Measurements from ENCODE around the gene TYRO3.

The TYRO3 gene

DNA sequence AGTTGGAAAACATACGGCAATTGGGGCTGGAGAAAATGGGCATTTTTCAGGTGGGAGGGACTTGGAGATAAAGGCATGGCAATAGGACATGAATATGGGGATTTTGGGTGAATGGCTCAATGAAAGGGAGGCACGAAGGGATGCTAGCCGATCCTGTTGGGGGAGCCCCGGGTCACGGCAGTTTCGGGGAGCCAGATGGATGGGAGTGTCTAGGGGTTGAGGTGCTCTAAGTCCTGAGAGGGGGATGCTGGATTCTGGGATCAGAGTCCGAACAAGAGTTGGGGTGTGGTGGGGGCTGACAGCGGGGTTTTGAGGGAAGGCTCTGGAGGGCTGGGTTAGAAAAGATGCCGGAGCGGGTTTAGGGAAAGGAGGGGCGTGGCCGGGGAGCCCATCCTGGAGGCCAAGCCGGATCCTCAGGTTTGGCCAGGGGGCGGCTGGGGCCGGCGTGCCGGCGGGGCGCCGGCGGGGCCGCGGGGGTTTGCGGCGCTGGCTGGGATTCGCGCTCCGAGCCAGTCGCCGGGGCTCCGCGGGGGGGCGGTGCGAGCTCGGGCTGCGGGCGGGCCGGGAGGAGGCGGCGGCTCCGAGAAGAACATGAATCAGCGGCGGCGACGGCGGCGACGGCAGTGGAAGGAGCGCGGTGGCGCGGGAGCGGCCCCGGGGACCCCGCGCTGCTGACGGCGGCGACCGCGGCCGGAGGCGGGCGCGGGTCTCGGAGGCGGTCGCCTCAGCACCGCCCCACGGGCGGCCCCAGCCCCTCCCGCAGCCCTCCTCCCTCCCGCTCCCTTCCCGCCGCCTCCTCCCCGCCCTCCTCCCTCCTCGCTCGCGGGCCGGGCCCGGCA is at the start of gene TYRO3:
TSS of gene TYRO3 (plus strand) at position 813 of the 839 bp plus-strand sequence. CDS start 46 bp downstream, outside the sequence.
- Histone ChIP-seq H3K9me3 (ENCODE audit: control insufficient read depth, low read length) (no peaks in the 10 kb centered on the region), H3K36me3 (ENCODE audit: control insufficient read depth, insufficient read depth, low read length, severe bottlenecking) (no peaks in the 10 kb centered on the region), H3K9ac (ENCODE audit: low read length) (peak within 1 kb of the TSS; percentile 79), H3K4me3 (ENCODE audit: low read length) (peak within 1 kb of the TSS; percentile 86), H3K27me3 (replicated peaks; ENCODE audit: control insufficient read depth, insufficient read depth, low read length) (no peaks in the 10 kb centered on the region), H3K4me1 (ENCODE audit: control insufficient read depth, insufficient read depth, low read length) (peaks cover 30% of the 10 kb centered on the region)
- DNase-seq (ENCODE audit: low read depth): peak; percentile 87

DNA sequence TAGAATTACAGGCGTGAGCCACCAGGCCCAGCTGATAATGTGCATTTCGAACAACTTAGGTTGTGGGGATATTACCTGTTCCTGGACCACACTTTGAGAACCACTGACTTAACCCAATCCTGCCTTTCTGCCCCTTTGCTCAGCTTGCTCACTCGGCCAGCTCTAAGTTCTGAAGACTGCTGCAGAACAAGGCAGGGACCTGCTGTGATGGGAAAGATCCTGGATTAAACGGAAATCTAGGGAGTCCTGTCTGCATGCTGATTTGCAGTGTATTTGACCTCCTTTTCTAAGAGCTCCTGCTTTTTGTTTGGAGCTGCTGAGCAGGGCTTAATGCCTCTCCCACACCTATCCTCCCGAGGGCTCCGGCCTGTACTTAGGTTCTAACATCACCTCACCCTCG is 48.3 kb upstream of the TYRO3 start:
- no peaks in the 10 kb centered on the region for H3K9me3 ChIP-seq (ENCODE audit: control insufficient read depth, low read length)
- no peak overlapping the region for H3K9ac ChIP-seq (ENCODE audit: low read length)
- no peaks in the 10 kb centered on the region for H3K36me3 ChIP-seq (ENCODE audit: control insufficient read depth, insufficient read depth, low read length, severe bottlenecking)
- no peak for DNase-seq (ENCODE audit: low read depth)
- H3K4me3 ChIP-seq (ENCODE audit: low read length): no peak overlapping the region
- peaks cover 11% of the 10 kb centered on the region for H3K4me1 ChIP-seq (ENCODE audit: control insufficient read depth, insufficient read depth, low read length)
- peaks cover 29% of the 10 kb centered on the region for H3K27me3 ChIP-seq (replicated peaks; ENCODE audit: control insufficient read depth, insufficient read depth, low read length)

DNA sequence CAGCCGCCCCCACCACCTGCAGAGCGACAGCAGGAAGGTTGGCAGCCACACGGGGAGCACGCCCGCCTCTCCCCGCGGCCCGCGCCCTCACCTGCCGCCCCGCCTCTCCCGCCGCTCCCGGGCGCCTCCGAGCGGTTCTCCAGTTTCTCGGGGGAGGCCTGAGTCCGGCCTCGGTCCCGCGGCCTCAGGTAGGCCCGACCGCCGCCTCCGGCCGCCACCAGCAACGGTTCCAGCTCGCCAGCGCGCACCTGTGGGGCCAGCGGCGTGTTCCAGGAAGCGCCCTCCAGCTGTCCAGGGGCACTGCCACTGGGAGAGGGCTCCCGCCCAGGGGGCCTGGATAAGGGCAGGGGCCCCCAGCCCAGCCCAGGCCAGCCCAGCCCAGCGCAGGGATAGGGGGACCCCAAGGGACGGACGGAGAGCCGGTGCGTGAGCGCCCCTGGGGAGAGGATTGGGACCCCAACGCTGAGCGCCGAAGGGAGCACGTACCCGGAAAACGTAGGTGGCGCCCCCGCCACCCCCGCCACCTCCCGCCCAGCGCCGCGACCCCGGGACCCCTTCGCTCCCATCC is 47.6 kb upstream of the TYRO3 start:
- DNase-seq (ENCODE audit: low read depth): no peak
- Histone ChIP-seq H3K9me3 (ENCODE audit: control insufficient read depth, low read length) (no peaks in the 10 kb centered on the region), H3K4me1 (ENCODE audit: control insufficient read depth, insufficient read depth, low read length) (peaks cover 11% of the 10 kb centered on the region), H3K9ac (ENCODE audit: low read length) (no peak overlapping the region), H3K27me3 (replicated peaks; ENCODE audit: control insufficient read depth, insufficient read depth, low read length) (peaks cover 26% of the 10 kb centered on the region), H3K36me3 (ENCODE audit: control insufficient read depth, insufficient read depth, low read length, severe bottlenecking) (no peaks in the 10 kb centered on the region), H3K4me3 (ENCODE audit: low read length) (no peak overlapping the region)

DNA sequence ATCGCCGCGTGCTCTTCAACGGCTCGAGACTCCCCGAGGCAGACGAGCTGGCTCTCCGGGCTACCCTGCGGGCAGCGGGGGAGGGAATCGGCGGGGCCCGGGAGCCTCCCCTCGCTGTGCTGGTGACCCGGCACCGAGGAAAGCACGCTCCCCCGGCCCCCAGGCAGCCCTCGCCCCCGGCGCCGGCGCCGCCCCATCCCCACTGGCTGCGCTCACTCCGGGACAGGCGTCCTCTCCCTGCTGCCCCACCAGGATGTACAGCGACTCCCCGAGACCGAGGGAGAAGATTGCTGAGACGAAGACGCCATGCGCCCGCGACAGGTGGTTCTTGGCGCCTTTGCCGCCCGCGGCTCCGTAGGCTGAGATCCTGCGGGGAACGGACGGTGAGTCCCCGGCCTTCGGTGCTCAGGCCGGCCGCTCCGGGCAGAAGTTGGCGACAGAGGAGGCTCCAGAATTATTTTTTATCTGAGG is 47.1 kb upstream of the TYRO3 start:
- Histone ChIP-seq H3K4me3 (ENCODE audit: low read length) (no peak overlapping the region), H3K9ac (ENCODE audit: low read length) (no peak overlapping the region), H3K27me3 (replicated peaks; ENCODE audit: control insufficient read depth, insufficient read depth, low read length) (peaks cover 26% of the 10 kb centered on the region), H3K4me1 (ENCODE audit: control insufficient read depth, insufficient read depth, low read length) (peaks cover 11% of the 10 kb centered on the region), H3K36me3 (ENCODE audit: control insufficient read depth, insufficient read depth, low read length, severe bottlenecking) (no peaks in the 10 kb centered on the region), H3K9me3 (ENCODE audit: control insufficient read depth, low read length) (no peaks in the 10 kb centered on the region)
- no peak for DNase-seq (ENCODE audit: low read depth)

DNA sequence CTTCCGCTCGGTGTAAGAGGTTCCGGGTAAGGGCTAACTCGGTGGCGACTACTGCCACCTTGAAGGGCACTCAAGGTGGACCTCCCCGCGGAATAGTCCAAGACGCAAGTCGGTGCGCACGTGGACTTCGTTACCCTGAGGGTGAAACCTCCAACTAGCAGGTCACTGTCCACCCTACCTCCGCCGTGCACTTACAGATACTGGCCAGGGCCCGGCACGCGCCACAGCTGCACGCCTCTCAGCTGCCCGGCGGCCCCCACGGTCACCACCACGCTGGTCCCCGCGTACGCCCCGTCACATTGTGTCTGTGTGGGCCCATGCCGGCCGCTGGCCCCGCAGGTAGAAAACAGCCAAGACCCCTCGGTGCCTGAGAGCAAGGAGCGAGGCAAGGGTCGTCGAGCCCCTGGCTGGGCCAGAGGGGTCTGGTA is 46.5 kb upstream of the TYRO3 start:
- H3K27me3 ChIP-seq (replicated peaks; ENCODE audit: control insufficient read depth, insufficient read depth, low read length): peaks cover 26% of the 10 kb centered on the region
- H3K36me3 ChIP-seq (ENCODE audit: control insufficient read depth, insufficient read depth, low read length, severe bottlenecking): peaks cover 5% of the 10 kb centered on the region
- DNase-seq (ENCODE audit: low read depth): no peak
- no peaks in the 10 kb centered on the region for H3K9me3 ChIP-seq (ENCODE audit: control insufficient read depth, low read length)
- no peak overlapping the region for H3K9ac ChIP-seq (ENCODE audit: low read length)
- H3K4me1 ChIP-seq (ENCODE audit: control insufficient read depth, insufficient read depth, low read length): peaks cover 11% of the 10 kb centered on the region
- peak overlapping the region; percentile 61 for H3K4me3 ChIP-seq (ENCODE audit: low read length)

DNA sequence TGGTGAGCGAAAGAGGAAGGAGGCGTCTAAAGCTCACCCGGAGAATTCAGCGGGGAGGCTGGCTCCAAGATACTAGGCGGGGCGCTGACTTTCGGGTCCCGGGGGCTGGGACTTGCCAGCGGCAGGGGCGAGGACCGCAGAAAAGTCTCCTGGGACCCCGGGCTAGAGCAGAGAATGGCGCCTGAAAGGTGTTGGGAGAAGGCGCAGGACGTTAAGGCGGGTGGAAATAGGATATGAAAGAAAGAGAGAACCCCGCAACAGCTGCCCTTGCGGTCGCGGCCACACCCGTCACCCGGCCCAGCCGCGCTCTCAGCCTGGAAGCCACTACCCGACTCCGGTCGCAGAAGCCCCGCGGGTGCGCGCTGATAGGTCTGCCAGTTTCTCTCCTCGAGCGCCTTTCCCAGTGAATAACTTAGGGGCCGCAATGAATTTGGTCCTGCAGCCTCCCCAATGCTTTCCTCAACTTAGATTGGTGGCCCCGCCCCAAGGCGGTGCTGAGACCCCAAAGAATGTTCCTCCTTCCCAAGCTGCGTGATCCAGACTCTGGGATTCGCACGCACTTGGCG is 46.0 kb upstream of the TYRO3 start:
- peak overlapping the region; percentile 61 for H3K4me3 ChIP-seq (ENCODE audit: low read length)
- H3K36me3 ChIP-seq (ENCODE audit: control insufficient read depth, insufficient read depth, low read length, severe bottlenecking): peaks cover 9% of the 10 kb centered on the region
- peaks cover 11% of the 10 kb centered on the region for H3K4me1 ChIP-seq (ENCODE audit: control insufficient read depth, insufficient read depth, low read length)
- H3K9me3 ChIP-seq (ENCODE audit: control insufficient read depth, low read length): no peaks in the 10 kb centered on the region
- no peak overlapping the region for H3K9ac ChIP-seq (ENCODE audit: low read length)
- peaks cover 23% of the 10 kb centered on the region for H3K27me3 ChIP-seq (replicated peaks; ENCODE audit: control insufficient read depth, insufficient read depth, low read length)
- DNase-seq (ENCODE audit: low read depth): peak; percentile 61

DNA sequence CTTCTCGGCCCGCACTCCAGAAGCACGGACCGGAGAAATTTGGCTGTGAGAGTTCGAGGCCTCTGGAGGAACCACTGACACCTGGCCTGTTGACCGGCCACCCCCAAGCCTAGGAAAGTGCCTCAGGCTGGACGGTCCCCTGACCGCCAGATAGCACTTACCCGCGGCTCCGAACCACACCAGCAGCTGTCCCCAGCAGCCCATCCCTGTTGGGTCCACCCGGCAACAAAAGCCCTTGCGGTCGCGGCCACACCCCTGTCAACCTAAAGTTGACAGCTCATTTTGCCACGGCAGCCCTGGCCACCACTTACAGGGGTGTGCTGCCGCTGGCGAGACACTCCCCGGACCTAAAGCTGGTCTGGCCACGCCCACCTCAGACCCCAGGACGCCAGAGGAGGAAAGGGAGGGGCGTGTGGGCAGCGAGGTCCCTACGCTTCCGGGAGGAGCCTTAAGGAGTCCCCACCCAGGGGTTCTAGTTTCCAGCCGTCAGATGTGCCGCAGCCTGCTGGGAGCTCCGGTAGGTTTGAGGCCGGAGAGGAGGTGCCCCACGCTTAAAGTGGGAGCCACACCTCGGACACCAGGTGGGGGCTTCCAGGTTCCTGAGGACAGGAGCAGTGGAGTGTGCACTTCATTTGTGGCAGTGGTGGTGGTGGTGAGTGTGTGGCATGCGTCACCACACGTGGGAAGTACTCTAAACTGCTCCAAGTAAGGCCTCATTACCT is 45.3 kb upstream of the TYRO3 start, which contains the start of gene LTK:
TSS of gene LTK (minus strand) at position 322 of the 722 bp plus-strand sequence. CDS start at position 204, 118 bp downstream.
- Histone ChIP-seq H3K4me1 (ENCODE audit: control insufficient read depth, insufficient read depth, low read length) (peaks cover 11% of the 10 kb centered on the region), H3K36me3 (ENCODE audit: control insufficient read depth, insufficient read depth, low read length, severe bottlenecking) (peaks cover 9% of the 10 kb centered on the region), H3K9ac (ENCODE audit: low read length) (no peak within 1 kb of the TSS), H3K4me3 (ENCODE audit: low read length) (peak within 1 kb of the TSS; percentile 61), H3K27me3 (replicated peaks; ENCODE audit: control insufficient read depth, insufficient read depth, low read length) (peaks cover 23% of the 10 kb centered on the region), H3K9me3 (ENCODE audit: control insufficient read depth, low read length) (no peaks in the 10 kb centered on the region)
- DNase-seq (ENCODE audit: low read depth): no peak

DNA sequence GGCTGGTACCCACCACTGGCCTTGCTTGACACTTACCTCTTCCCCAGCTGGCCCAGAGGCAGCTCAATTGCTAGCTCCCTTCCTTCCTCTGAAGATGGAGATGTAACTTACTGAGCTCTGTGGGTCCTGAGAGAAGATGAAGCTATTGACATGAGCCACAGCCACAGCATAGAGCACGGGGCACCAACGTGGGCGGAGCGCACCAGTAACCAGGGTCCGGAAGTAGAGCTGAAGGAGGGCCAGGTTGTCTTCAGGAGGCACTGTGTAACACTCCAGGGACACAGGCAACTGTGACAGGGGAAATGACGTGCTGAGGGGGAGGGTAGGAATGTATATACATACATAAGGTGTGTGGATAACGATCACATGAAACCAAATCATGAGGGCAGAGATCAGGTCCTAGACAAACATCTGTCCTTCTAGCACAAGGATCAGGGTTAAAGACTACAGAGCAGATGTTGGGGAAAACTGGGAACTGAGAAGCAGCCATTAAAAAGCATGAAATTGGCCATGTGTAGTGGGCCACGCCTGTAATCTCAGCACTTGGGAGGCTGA is 41.0 kb upstream of the TYRO3 start:
- Histone ChIP-seq H3K9me3 (ENCODE audit: control insufficient read depth, low read length) (no peaks in the 10 kb centered on the region), H3K4me3 (ENCODE audit: low read length) (no peak overlapping the region), H3K27me3 (replicated peaks; ENCODE audit: control insufficient read depth, insufficient read depth, low read length) (peaks cover 12% of the 10 kb centered on the region), H3K9ac (ENCODE audit: low read length) (no peak overlapping the region), H3K36me3 (ENCODE audit: control insufficient read depth, insufficient read depth, low read length, severe bottlenecking) (peaks cover 21% of the 10 kb centered on the region), H3K4me1 (ENCODE audit: control insufficient read depth, insufficient read depth, low read length) (peaks cover 7% of the 10 kb centered on the region)
- DNase-seq (ENCODE audit: low read depth): no peak

DNA sequence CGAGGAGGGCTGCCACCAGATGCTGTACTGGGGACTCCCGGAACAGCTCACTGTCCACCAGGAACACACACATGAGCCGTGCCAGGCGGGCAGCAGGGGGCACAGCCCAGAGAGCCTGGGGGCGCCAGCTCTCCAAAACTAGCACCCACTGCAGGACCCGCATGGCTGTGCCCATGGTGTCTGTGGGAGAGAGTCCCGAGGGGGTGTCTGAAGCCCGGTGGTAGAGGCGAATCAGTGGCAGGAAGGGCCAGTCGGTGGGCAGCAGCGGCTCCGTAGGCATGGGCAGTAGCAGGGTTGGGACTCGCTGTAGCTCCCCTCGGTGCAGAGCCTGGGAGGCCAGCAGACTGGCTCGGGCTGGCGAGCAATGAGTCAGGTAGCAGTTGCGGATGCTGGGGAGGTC is 38.4 kb upstream of the TYRO3 start:
- H3K36me3 ChIP-seq (ENCODE audit: control insufficient read depth, insufficient read depth, low read length, severe bottlenecking): peaks cover 33% of the 10 kb centered on the region
- H3K9ac ChIP-seq (ENCODE audit: low read length): no peak overlapping the region
- H3K4me3 ChIP-seq (ENCODE audit: low read length): no peak overlapping the region
- H3K27me3 ChIP-seq (replicated peaks; ENCODE audit: control insufficient read depth, insufficient read depth, low read length): no peaks in the 10 kb centered on the region
- H3K9me3 ChIP-seq (ENCODE audit: control insufficient read depth, low read length): no peaks in the 10 kb centered on the region
- no peaks in the 10 kb centered on the region for H3K4me1 ChIP-seq (ENCODE audit: control insufficient read depth, insufficient read depth, low read length)
- DNase-seq (ENCODE audit: low read depth): no peak

DNA sequence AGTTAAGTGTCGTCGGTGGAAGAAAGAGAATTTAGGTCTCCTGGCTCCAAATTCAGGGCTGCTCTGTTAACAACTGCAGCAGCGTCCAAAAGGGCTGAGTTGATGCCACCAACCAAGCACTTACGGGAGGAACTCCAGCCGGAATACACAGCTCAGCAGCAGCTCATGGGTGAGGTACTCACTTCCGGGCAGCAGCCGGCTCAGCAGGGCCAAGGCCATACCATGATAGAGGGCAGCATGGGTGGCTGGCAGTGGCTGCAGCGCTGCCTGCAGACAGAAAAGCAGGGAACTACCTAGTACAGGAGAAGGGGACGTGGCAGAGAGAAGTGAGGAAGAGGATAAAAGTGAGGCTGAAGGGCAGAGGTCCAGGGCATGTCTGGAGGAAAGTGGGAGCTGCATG is 37.4 kb upstream of the TYRO3 start:
- DNase-seq (ENCODE audit: low read depth): no peak

More for the DNA sequence above, 37.4 kb upstream of the TYRO3 start:
- Histone ChIP-seq H3K4me1 (ENCODE audit: control insufficient read depth, insufficient read depth, low read length) (no peaks in the 10 kb centered on the region), H3K4me3 (ENCODE audit: low read length) (no peak overlapping the region), H3K36me3 (ENCODE audit: control insufficient read depth, insufficient read depth, low read length, severe bottlenecking) (peaks cover 40% of the 10 kb centered on the region), H3K9me3 (ENCODE audit: control insufficient read depth, low read length) (no peaks in the 10 kb centered on the region), H3K27me3 (replicated peaks; ENCODE audit: control insufficient read depth, insufficient read depth, low read length) (no peaks in the 10 kb centered on the region), H3K9ac (ENCODE audit: low read length) (no peak overlapping the region)

Measured in adipocyte (in vitro differentiated cells).